ACC112 (cell line): ENCODE measurements around the gene KRTAP8-1.

ENCODE experiments used
- H2AFZ ChIP-seq: fragments of 200-600 bp; sonication (generic); one replicate; pipeline ENCODE4 v1.6.0; 2017; ENCODE audit warnings: antibody characterized with exemption, low read length; ENCODE audit not compliant: unreplicated experiment
- H3K27ac ChIP-seq: fragments of 200-600 bp; sonication (generic); 2 replicates; pipeline ENCODE4 v1.5.1; 2014; ENCODE audit warnings: low read depth, mild to moderate bottlenecking, antibody characterized with exemption, low read length, moderate library complexity
- H3K27me3 ChIP-seq: fragments of 200-600 bp; sonication (generic); 2 replicates; pipeline ENCODE4 v1.6.1; 2014; ENCODE audit warnings: mild to moderate bottlenecking, antibody characterized with exemption, low read length, moderate library complexity, mixed read lengths; ENCODE audit not compliant: insufficient read depth
- H3K36me3 ChIP-seq: fragments of 200-600 bp; sonication (generic); 2 replicates; pipeline ENCODE4 v1.6.1; 2016; ENCODE audit warnings: mild to moderate bottlenecking, antibody characterized with exemption, low read length, moderate library complexity, mixed read lengths; ENCODE audit not compliant: insufficient read depth
- H3K4me1 ChIP-seq: fragments of 200-600 bp; sonication (generic); one replicate; pipeline ENCODE4 v1.6.1; 2016; ENCODE audit warnings: low read length, mixed read lengths; ENCODE audit not compliant: insufficient read depth, unreplicated experiment, control insufficient read depth
- H3K4me3 ChIP-seq: fragments of 200-600 bp; sonication (generic); 2 replicates; pipeline ENCODE4 v1.5.1; 2014; ENCODE audit warnings: mild to moderate bottlenecking, low read depth, low read length
- H3K79me2 ChIP-seq: fragments of 200-600 bp; sonication (generic); one replicate; pipeline ENCODE4 v1.6.0; 2016; ENCODE audit warnings: low read length; ENCODE audit not compliant: control insufficient read depth, unreplicated experiment, insufficient read depth

The KRTAP8-1 gene

GRCh38 chr21:30779249-30779648 is 33.8 kb downstream of the KRTAP8-1 start:
- Histone ChIP-seq H3K79me2 (no peaks in the 10 kb centered on the region), H3K36me3 (no peaks in the 10 kb centered on the region), H3K27ac (no peak overlapping the region), H3K27me3 (no peaks in the 10 kb centered on the region), H2AFZ (no peak overlapping the region), H3K4me1 (no peaks in the 10 kb centered on the region), H3K4me3 (no peak overlapping the region)

- no peaks in the 10 kb centered on the region for H3K27me3 ChIP-seq
- no peak overlapping the region for H3K27ac ChIP-seq
- H3K4me1 ChIP-seq, result no peaks in the 10 kb centered on the region
- no peaks in the 10 kb centered on the region for H3K36me3 ChIP-seq
- no peaks in the 10 kb centered on the region for H3K79me2 ChIP-seq
- H3K4me3 ChIP-seq, result no peak overlapping the region
- no peak overlapping the region for H2AFZ ChIP-seq
These were observed 43.2 kb downstream of the KRTAP8-1 start for GRCh38 chr21:30769724-30770431.
